HG02973 (cell line): ENCODE measurements around the gene CCDC141.

Experiments used
- ATAC-seq: cut with Tn5 transposase; IDR thresholded peaks from one replicate; pipeline ENCODE4 v1.9.1; 2021; ENCODE audit warnings: moderate library complexity; ENCODE audit not compliant: unreplicated experiment

CCDC141 gene

DNA sequence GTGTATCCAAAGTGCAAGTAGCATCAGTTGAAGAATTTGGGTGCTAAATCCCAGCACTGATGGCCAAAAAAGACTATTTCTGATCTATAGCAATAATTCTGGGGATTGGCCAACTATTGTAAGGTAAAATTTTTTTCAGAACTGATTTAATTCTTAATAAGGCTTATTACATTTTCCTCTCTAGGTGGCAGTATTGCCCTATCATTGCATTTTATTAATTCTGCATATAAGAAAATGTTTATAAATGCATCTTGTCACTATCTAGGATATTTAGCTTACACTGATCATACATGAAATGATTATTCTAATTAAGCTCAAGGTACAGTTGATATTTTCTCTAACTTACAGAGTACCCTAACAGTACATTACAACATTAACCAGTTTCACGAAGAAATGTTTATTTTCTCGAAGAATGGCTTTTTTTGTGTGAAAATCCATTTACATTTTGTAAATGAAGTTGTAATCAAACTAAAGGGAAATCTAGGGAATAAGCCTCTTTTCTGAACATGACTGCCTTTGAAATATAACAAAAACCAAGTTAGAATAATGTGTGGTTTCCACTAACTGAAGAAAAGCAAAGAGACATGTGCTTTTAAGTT, 253.8 kb downstream of the CCDC141 start:
- ATAC-seq = no peak

DNA sequence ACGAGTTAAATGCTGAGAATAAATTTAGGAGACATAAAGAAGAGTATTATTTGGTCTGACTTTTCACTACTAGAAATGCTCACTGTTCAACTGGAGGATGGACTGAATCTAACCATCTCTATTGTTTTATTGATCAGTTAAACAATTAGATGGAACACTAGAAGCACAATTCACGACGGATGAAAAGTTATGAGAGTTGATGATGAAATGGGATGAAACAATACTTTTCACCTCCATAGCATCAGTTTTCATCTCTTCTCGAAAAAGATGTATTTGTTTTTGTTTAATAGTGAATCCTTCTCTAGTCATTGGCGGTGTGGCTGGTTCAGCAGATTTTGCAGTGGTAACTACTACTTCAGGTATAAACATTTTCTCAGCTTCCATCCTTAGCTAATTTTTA, 262.0 kb downstream of the CCDC141 start:
- ATAC-seq = no peak

DNA sequence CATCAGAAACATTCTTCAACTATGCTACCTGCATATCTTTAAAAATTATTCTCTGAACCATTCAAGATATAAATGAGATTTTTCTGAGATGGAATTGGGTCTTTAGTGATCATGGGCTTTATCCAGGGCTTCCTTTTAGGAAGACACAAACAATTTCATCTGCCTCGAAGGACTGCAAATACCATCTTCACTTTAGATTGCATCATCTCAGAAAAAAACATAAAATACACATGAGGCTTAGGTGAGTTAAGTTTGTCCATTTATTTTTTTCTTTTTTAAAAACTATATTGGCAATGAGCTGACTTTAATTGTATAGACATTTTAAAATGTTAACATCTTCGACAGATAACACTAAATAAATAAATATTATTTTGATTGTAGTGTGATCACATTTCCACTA, 262.8 kb downstream of the CCDC141 start:
- no peak for ATAC-seq

DNA sequence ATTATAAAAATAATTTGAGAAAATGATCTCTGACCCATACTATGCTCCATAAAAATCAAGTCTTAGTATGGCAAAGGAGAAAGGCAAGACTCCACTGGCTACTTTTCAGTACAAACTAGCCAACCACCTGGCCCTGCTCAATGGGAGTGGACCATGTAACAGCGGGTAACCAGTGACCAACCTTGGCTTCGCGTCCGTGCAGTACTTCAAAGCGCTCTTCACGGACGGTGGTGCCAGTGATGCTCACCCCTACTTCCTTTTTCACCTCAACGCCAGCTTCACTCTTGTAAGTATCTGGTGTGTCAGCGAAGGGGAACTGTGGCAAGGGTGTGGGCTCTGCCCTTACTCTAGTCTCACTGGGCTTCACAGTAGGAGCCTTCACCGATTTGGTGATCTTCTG, 266.0 kb downstream of the CCDC141 start:
- ATAC-seq = no peak

DNA sequence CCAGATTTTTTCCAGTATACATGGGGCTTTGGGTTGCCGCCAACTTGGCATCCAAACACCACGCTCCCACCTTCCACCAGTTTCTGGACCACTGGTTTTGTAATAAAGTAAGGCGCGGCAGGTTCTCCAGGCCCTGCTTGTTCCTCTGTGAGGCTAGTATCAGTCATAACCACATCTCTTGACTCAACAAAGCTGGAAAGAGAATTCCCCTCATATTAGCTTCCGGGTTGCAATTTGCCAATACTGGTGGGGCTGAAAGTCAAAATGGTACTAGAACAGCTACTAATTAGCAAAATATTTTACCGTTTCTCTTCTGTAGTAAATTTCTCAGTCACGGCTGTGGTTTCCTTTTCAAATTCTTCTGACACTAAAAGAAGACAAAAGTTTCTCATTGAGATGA, 267.7 kb downstream of the CCDC141 start:
- no peak for ATAC-seq
